H1 (cell line): ENCODE measurements around the gene C14orf132. TPM values are rescaled to one million over a fixed set of nuclear protein-coding genes. Genes with fewer than 3 reads are reported as not detected.
A peak's percentile ranks its signal among the peaks of the same experiment; 100 is the strongest.

Experiments used
- CTCF ChIA-PET: fragments of 300-600 bp; sonication (Branson Sonifier 250); formaldehyde crosslinking; loops from one replicate; lab custom pipeline; 2021; ENCODE audit not compliant: partially characterized antibody; lab: Charles Lee
- POLR2A ChIA-PET: fragments of 300-600 bp; sonication (Branson Sonifier 250); formaldehyde crosslinking; loops from one replicate; lab custom pipeline; 2021; ENCODE audit warnings: inconsistent platforms; ENCODE audit not compliant: partially characterized antibody; lab: Charles Lee
- DNase-seq, 2 experiments: peaks; one replicate each; pipeline versions ENCODE4 v3.0.0 to v3.0.0-alpha.2; 2010 to 2022; ENCODE audit warnings: low spot score in 2 of 2, low read depth in 1 of 2, mixed read lengths in 1 of 2
- FAIRE-seq: peaks from 2 replicates; lab custom pipeline; 2011; peaks lifted over from hg19 to GRCh38; lab: Jason Lieb, UNC
- H2AFZ ChIP-seq: 2 replicates; pipeline ENCODE4 v1.8.1; 2012; ENCODE audit warnings: low read length, inconsistent platforms
- H2AK5ac ChIP-seq: 2 replicates; pipeline ENCODE4 v1.6.1; 2013; ENCODE audit warnings: low read depth, low read length
- H2BK120ac ChIP-seq: replicated peaks from 2 replicates; pipeline ENCODE3; 2013; ENCODE audit warnings: low read depth, low read length, inconsistent platforms
- H2BK12ac ChIP-seq: 2 replicates; pipeline ENCODE4 v1.6.1; 2013; ENCODE audit warnings: low read depth, low read length
- H2BK15ac ChIP-seq: 2 replicates; pipeline ENCODE4 v1.6.1; 2013; ENCODE audit warnings: low read length
- H2BK20ac ChIP-seq: 2 replicates; pipeline ENCODE4 v1.6.1; 2013; ENCODE audit warnings: low read length
- H2BK5ac ChIP-seq: 2 replicates; pipeline ENCODE4 v1.6.1; 2013; ENCODE audit warnings: low read depth, low read length
- H3K14ac ChIP-seq: 2 replicates; pipeline ENCODE4 v1.6.1; 2013; ENCODE audit warnings: inconsistent platforms; ENCODE audit not compliant: insufficient read length
- H3K18ac ChIP-seq: 2 replicates; pipeline ENCODE4 v1.6.1; 2013; ENCODE audit warnings: low read length; ENCODE audit errors: extremely low read depth
- H3K23ac ChIP-seq: 2 replicates; pipeline ENCODE4 v1.6.1; 2013; ENCODE audit warnings: inconsistent platforms; ENCODE audit not compliant: insufficient read length
- H3K23me2 ChIP-seq: 2 replicates; pipeline ENCODE4 v1.6.1; 2013; ENCODE audit warnings: low read depth, low read length
- H3K27ac ChIP-seq: 2 replicates; pipeline ENCODE4 v1.6.1; 2011; ENCODE audit warnings: low read depth, low read length, inconsistent platforms
- H3K27me3 ChIP-seq, 4 experiments: replicated peaks in 1 of 4; 1 replicate in 1 of 4; 2 replicates in 3 of 4; pipeline versions ENCODE4 v1.6.1 to v1.8.1; 2011 to 2013; ENCODE audit warnings: low read length in 3 of 4, mild to moderate bottlenecking in 3 of 4, inconsistent platforms in 2 of 4, mixed read lengths in 2 of 4, moderate library complexity in 1 of 4; ENCODE audit not compliant: control insufficient read depth in 3 of 4, insufficient read depth in 3 of 4; ENCODE audit errors: extremely low read depth in 1 of 4
- H3K36me3 ChIP-seq, 4 experiments: 2 replicates each; pipeline versions ENCODE4 v1.6.1 to v1.8.1; 2011 to 2013; ENCODE audit warnings: mild to moderate bottlenecking in 4 of 4, low read length in 3 of 4, moderate library complexity in 2 of 4, control low read depth in 1 of 4, inconsistent platforms in 1 of 4; ENCODE audit not compliant: insufficient read depth in 4 of 4, control insufficient read depth in 2 of 4
- H3K4ac ChIP-seq: replicated peaks from 2 replicates; pipeline ENCODE3; 2013; ENCODE audit warnings: low read length, low read depth, mixed read lengths, inconsistent platforms; ENCODE audit not compliant: insufficient read length
- H3K4me1 ChIP-seq, 4 experiments: replicated peaks in 1 of 4; 1 replicate in 1 of 4; 2 replicates in 3 of 4; pipeline versions ENCODE4 v1.6.1 to v1.8.1; 2011 to 2013; ENCODE audit warnings: low read length in 3 of 4, inconsistent platforms in 2 of 4, mixed read lengths in 1 of 4; ENCODE audit not compliant: insufficient read depth in 4 of 4, control insufficient read depth in 3 of 4
- H3K4me2 ChIP-seq, 2 experiments: 2 replicates each; pipeline versions ENCODE4 v1.6.1 to v1.8.1; 2011 to 2013; ENCODE audit warnings: low read depth in 2 of 2, low read length in 2 of 2, control low read depth in 1 of 2, inconsistent platforms in 1 of 2, mild to moderate bottlenecking in 1 of 2; ENCODE audit not compliant: insufficient read depth in 1 of 2
- H3K4me3 ChIP-seq, 4 experiments: fragments of 200-600, 300-600 bp in 1 of 4; sonication (generic), shearing (Covaris generic), sonication (Bioruptor Twin) in 1 of 4; 2 replicates each; pipeline versions ENCODE4 v1.5.1 to v1.8.1; 2011 to 2016; ENCODE audit warnings: low read length in 4 of 4, low read depth in 3 of 4, control low read depth in 2 of 4, inconsistent platforms in 2 of 4, mild to moderate bottlenecking in 2 of 4, mixed read lengths in 1 of 4, moderate library complexity in 1 of 4; ENCODE audit not compliant: insufficient read depth in 2 of 4; ENCODE audit errors: extremely low read depth in 1 of 4
- H3K56ac ChIP-seq: replicated peaks from 2 replicates; pipeline ENCODE3; 2013; ENCODE audit warnings: low read depth, mild to moderate bottlenecking, mixed read lengths, low read length, inconsistent platforms; ENCODE audit not compliant: insufficient read length
- H3K79me1 ChIP-seq: 2 replicates; pipeline ENCODE4 v1.6.1; 2013; ENCODE audit warnings: low read depth, low read length, control low read depth
- H3K79me2 ChIP-seq, 2 experiments: 2 replicates each; pipeline versions ENCODE4 v1.6.1 to v1.8.1; 2012 to 2013; ENCODE audit warnings: low read length in 2 of 2, mild to moderate bottlenecking in 2 of 2, inconsistent platforms in 1 of 2; ENCODE audit not compliant: insufficient read depth in 2 of 2, control insufficient read depth in 1 of 2
- H3K9ac ChIP-seq, 4 experiments: replicated peaks in 1 of 4; 1 replicate in 1 of 4; 2 replicates in 3 of 4; pipeline versions ENCODE4 v1.6.1 to v1.8.1; 2011 to 2013; ENCODE audit warnings: low read depth in 3 of 4, low read length in 3 of 4, control low read depth in 2 of 4, mild to moderate bottlenecking in 2 of 4, moderate library complexity in 2 of 4, inconsistent platforms in 1 of 4; ENCODE audit errors: extremely low read depth in 1 of 4
- H3K9me3 ChIP-seq, 2 experiments: 2 replicates each; pipeline versions ENCODE4 v1.6.1 to v1.8.1; 2012 to 2013; ENCODE audit warnings: mild to moderate bottlenecking in 2 of 2, moderate library complexity in 2 of 2, control low read depth in 1 of 2, inconsistent platforms in 1 of 2, low read depth in 1 of 2, low read length in 1 of 2, mixed read lengths in 1 of 2; ENCODE audit not compliant: insufficient read depth in 2 of 2
- H4K20me1 ChIP-seq, 2 experiments: replicated peaks in 1 of 2; 2 replicates each; pipeline versions ENCODE3 to v1.8.1; 2011 to 2013; ENCODE audit warnings: inconsistent platforms in 2 of 2, low read length in 2 of 2, mild to moderate bottlenecking in 1 of 2; ENCODE audit not compliant: insufficient read depth in 2 of 2, control insufficient read depth in 1 of 2
- H4K5ac ChIP-seq: 2 replicates; pipeline ENCODE4 v1.6.1; 2013; ENCODE audit warnings: low read length, low read depth, mixed read lengths, inconsistent platforms; ENCODE audit not compliant: insufficient read length
- H4K8ac ChIP-seq: 2 replicates; pipeline ENCODE4 v1.8.0; 2013; ENCODE audit warnings: mild to moderate bottlenecking, moderate library complexity, low read length, inconsistent platforms; ENCODE audit not compliant: insufficient read depth; ENCODE audit errors: extremely low read depth
- H4K91ac ChIP-seq: replicated peaks from 2 replicates; pipeline ENCODE3; 2013; ENCODE audit warnings: low read length, mixed read lengths, inconsistent platforms; ENCODE audit not compliant: insufficient read length
- BCL11A ChIP-seq, 2 experiments: IDR thresholded peaks; one replicate each; pipeline ENCODE4 v1.6.1; 2011; ENCODE audit warnings: low read depth in 2 of 2, low read length in 2 of 2, mild to moderate bottlenecking in 2 of 2
- EZH2 ChIP-seq: fragments of 200-600 bp; sonication (generic); IDR thresholded peaks from 2 replicates; pipeline ENCODE4 v1.7.1; 2012; ENCODE audit warnings: low read depth, mild to moderate bottlenecking, moderate library complexity, low read length, inconsistent platforms; ENCODE audit not compliant: severe bottlenecking
- NRF1 ChIP-seq: IDR thresholded peaks from 2 replicates; pipeline ENCODE4 v1.6.1; 2011; ENCODE audit warnings: mild to moderate bottlenecking, low read depth, low read length, improper control_type of control experiment
- RFX5 ChIP-seq: IDR thresholded peaks from 2 replicates; pipeline ENCODE4 v1.6.1; 2011; ENCODE audit warnings: low read depth, low read length, improper control_type of control experiment, borderline replicate concordance
- TAF1 ChIP-seq: IDR thresholded peaks from 2 replicates; pipeline ENCODE4 v1.6.1; 2011; ENCODE audit warnings: mild to moderate bottlenecking, low read depth, low read length
- TCF12 ChIP-seq: IDR thresholded peaks from 2 replicates; pipeline ENCODE4 v1.6.1; 2011; ENCODE audit warnings: low read depth, mild to moderate bottlenecking, low read length
- WGBS, 2 experiments: shearing (Covaris generic) in 1 of 2; methylation state at CpG; one replicate each; pipeline versions ENCODE4 v1.1.6 to v1.1.7; 2013 to 2015; ENCODE audit warnings: low lambda C conversion rate in 2 of 2, mixed read lengths in 2 of 2, inconsistent platforms in 1 of 2, low coverage in 1 of 2, missing lambda C conversion rate in 1 of 2; ENCODE audit not compliant: insufficient replicate concordance in 2 of 2, insufficient coverage in 1 of 2, insufficient read length in 1 of 2; ENCODE audit errors: extremely low coverage in 1 of 2, missing lambda C conversion rate in 1 of 2; 5-methylcytosine and 5-hydroxymethylcytosine counted together
- polyA plus RNA-seq, 7 experiments: library from polyadenylated mRNA; depleted of rRNA in 3 of 7; stranded (reverse) in 5 of 7; unstranded in 2 of 7; fragments of >200 nt in 5 of 7; fragments of 200-250 nt in 2 of 7; gene quantifications; 1 replicate in 5 of 7; 2 replicates in 1 of 7; 4 replicates in 1 of 7; pipeline versions ENCODE4 v1.2.1 to v1.2.3, GENCODE V29; 2011 to 2013; ENCODE audit warnings: missing spikeins in 2 of 7, mixed read lengths in 2 of 7
- total RNA-seq: library from RNA; stranded (reverse); fragmentation: NEBNext Ultra II Directional; extraction: Animal tissue kit (Norgen Biotek cat#: 25700); gene quantifications from 2 replicates; pipeline ENCODE4 v1.2.1, GENCODE V29; 2021
- TF ChIP-seq, protein P1 (sequence below): IDR thresholded peaks from 2 replicates; pipeline ENCODE4 v1.6.1; 2012; ENCODE audit warnings: inconsistent platforms

Gene C14orf132
- total and polyA plus RNA-seq, 2 of the 8 experiments (the other 6 are each of a cell fraction or from before 2014, with no cell fraction given), result 11.7 to 32.5 TPM

GRCh38 chr14:96094656-96095055 is 55.5 kb downstream of the C14orf132 start:
- Histone ChIP-seq H4K8ac (no peak overlapping the region), H3K36me3 (no peaks in the 10 kb centered on the region), H3K4me1 (peaks cover 6 to 14% (median 9%) of the 10 kb centered on the region in 4 experiments), H3K27me3 (no peaks in the 10 kb centered on the region), H4K20me1 (peaks cover 0 to 1% of the 10 kb centered on the region in 2 experiments), H4K5ac (no peak overlapping the region), H3K27ac (no peak overlapping the region), H3K4me2 (no peak overlapping the region), H3K9me3 (no peaks in the 10 kb centered on the region), H2BK12ac (no peak overlapping the region), H3K23ac (no peak overlapping the region), H2AFZ (no peak overlapping the region), H3K56ac (no peak overlapping the region), H3K79me1 (no peaks in the 10 kb centered on the region), H2BK15ac (0 out of 2 replicates have a peak overlapping the region, but pooled peaks have one; percentile 46), H3K18ac (no peak overlapping the region), H2BK20ac (no peak overlapping the region), H4K91ac (no peak overlapping the region), H2BK120ac (no peak overlapping the region), H3K14ac (no peak overlapping the region), H3K23me2 (no peaks in the 10 kb centered on the region), H3K79me2 (no peaks in the 10 kb centered on the region), H3K4me3 (no peak overlapping the region), H2BK5ac (no peak overlapping the region), H3K4ac (no peak overlapping the region), H2AK5ac (no peak overlapping the region), H3K9ac (no peak overlapping the region)
- TF ChIP-seq RFX5 (no peak), TAF1 (no peak), TCF12 (no peak), NRF1 (no peak), BCL11A (IDR thresholded peaks at IDR 0.05; ENCODE audit: low read depth in 2 of 2, low read length in 2 of 2) (no peak), EZH2 (no peak)
- TF ChIP-seq, protein P1, sequence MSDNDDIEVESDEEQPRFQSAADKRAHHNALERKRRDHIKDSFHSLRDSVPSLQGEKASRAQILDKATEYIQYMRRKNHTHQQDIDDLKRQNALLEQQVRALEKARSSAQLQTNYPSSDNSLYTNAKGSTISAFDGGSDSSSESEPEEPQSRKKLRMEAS, result no peak
- no peak for FAIRE-seq
- WGBS, 2 experiments, result 86% methylated on average over 5 of the region's 5 CpGs; no CpG with 5 or more reads in 1 of the 2 experiments
- ChIA-PET CTCF (interaction anchor here (0.7 to 3.2 kb wide), 14 partner anchors 10 to 533 kb away, joined by 3 to 15 read pairs (median 4); no protein-coding TSS in a partner anchor), POLR2A (interaction anchor here (1.0 kb wide), 1 partner anchor 11 kb away, joined by 3 read pairs; no protein-coding TSS in a partner anchor)
- DNase-seq, result no peak
